GM12878 (cell line): ENCODE data around the gene RAD52. TPM values are rescaled to one million over a fixed set of nuclear protein-coding genes. Genes with fewer than 3 reads are reported as not detected.

ENCODE experiments used
- ATAC-seq: fragments of 200-7000 bp; cut with Tn5 transposase; 3 replicates; pipeline ENCODE4 v1.9.1; 2020; ENCODE audit warnings: mild to moderate bottlenecking, moderate library complexity
- BruUV-seq: library from RNA; stranded (reverse); fragments of 400-500 nt; replicated peaks from 2 replicates; lab custom pipeline; 2021; lab: Mats Ljungman, UMichigan
- CTCF ChIA-PET: fragments of 300-600 bp; sonication (Branson Sonifier 250); formaldehyde crosslinking; extraction: SDS; loops from one replicate; lab custom pipeline; 2021; ENCODE audit warnings: inconsistent platforms; lab: Yijun Ruan, JAX
- POLR2A ChIA-PET: fragments of 350-600 bp; formaldehyde crosslinking; extraction: SDS; loops from one replicate; lab custom pipeline; 2021; ENCODE audit warnings: inconsistent platforms; lab: Charles Lee
- RAD21 ChIA-PET: fragments of 300-600 bp; sonication (Branson Sonifier 250); formaldehyde crosslinking; loops from one replicate; lab custom pipeline; 2023; ENCODE audit warnings: antibody characterized with exemption; ENCODE audit not compliant: unreplicated experiment; lab: Charles Lee
- SMC1A ChIA-PET: fragments of 300-600 bp; sonication (Branson Sonifier 250); formaldehyde crosslinking; loops from one replicate; lab custom pipeline; 2023; ENCODE audit not compliant: unreplicated experiment, uncharacterized antibody; lab: Charles Lee
- DNase-seq: peaks from one replicate; pipeline ENCODE4 v3.0.0-alpha.2; 2011; ENCODE audit warnings: low read depth, low spot score
- FAIRE-seq: peaks from 3 replicates; lab custom pipeline; 2011; peaks lifted over from hg19 to GRCh38; lab: Jason Lieb, UNC
- H2AFZ ChIP-seq: 2 replicates; pipeline ENCODE4 v1.6.0; 2011; ENCODE audit warnings: low read depth, low read length, control low read depth; ENCODE audit not compliant: control insufficient read depth
- H3K27ac ChIP-seq: 2 replicates; pipeline ENCODE4 v1.5.1; 2011; ENCODE audit warnings: control low read depth; ENCODE audit not compliant: control insufficient read depth, insufficient read depth
- H3K27me3 ChIP-seq, 2 experiments: replicated peaks in 1 of 2; 2 replicates each; pipeline versions ENCODE4 v1.6.0 to v1.6.1; 2011; ENCODE audit warnings: low read length in 1 of 2; ENCODE audit not compliant: control insufficient read depth in 2 of 2, insufficient read depth in 2 of 2
- H3K36me3 ChIP-seq, 2 experiments: 2 replicates each; pipeline ENCODE4 v1.5.1; 2011; ENCODE audit warnings: low read length in 1 of 2; ENCODE audit not compliant: control insufficient read depth in 2 of 2, insufficient read depth in 2 of 2
- H3K4me1 ChIP-seq: 2 replicates; pipeline ENCODE4 v1.6.1; 2011; ENCODE audit warnings: mild to moderate bottlenecking, low read length, moderate library complexity, mixed read lengths; ENCODE audit not compliant: control insufficient read depth, insufficient read depth
- H3K4me2 ChIP-seq: 2 replicates; pipeline ENCODE4 v1.6.0; 2011; ENCODE audit warnings: control low read depth; ENCODE audit not compliant: control insufficient read depth, insufficient read depth
- H3K4me3 ChIP-seq: fragments of 200-600 bp; sonication (generic); 2 replicates; pipeline ENCODE4 v1.5.1; 2016
- H3K79me2 ChIP-seq: 2 replicates; pipeline ENCODE4 v1.6.0; 2011; ENCODE audit warnings: low read length; ENCODE audit not compliant: control insufficient read depth, insufficient read depth
- H3K9ac ChIP-seq: 2 replicates; pipeline ENCODE4 v1.8.0; 2011; ENCODE audit warnings: low read length, control low read depth, mixed read lengths; ENCODE audit not compliant: control insufficient read depth, insufficient read depth
- H3K9me3 ChIP-seq: replicated peaks from 3 replicates; pipeline ENCODE4 v1.5.1; 2011; ENCODE audit warnings: mild to moderate bottlenecking, low read length; ENCODE audit not compliant: control insufficient read depth, insufficient read depth
- H4K20me1 ChIP-seq: 2 replicates; pipeline ENCODE4 v1.6.0; 2011; ENCODE audit not compliant: control insufficient read depth, insufficient read depth
- ATF2 ChIP-seq: IDR thresholded peaks from 2 replicates; pipeline ENCODE4 v1.6.1; 2012; ENCODE audit warnings: low read length, inconsistent platforms
- ATF7 ChIP-seq: fragments of 450-650 bp; IDR thresholded peaks from 2 replicates; pipeline ENCODE4 v1.6.1; 2016; ENCODE audit warnings: low read depth, mild to moderate bottlenecking
- ETV6 ChIP-seq, 2 experiments: fragments of 450-650 bp in 1 of 2; IDR thresholded peaks in 1 of 2; conservative IDR thresholded peaks in 1 of 2; 2 replicates each; pipeline ENCODE4 v1.6.1; 2014; ENCODE audit warnings: antibody characterized with exemption in 1 of 2, borderline replicate concordance in 1 of 2, low read depth in 1 of 2, mild to moderate bottlenecking in 1 of 2, moderate library complexity in 1 of 2
- GATAD2B ChIP-seq: fragments of 450-650 bp; conservative IDR thresholded peaks from 2 replicates; pipeline ENCODE4 v1.6.1; 2017; ENCODE audit warnings: low read depth, mild to moderate bottlenecking, moderate library complexity
- MEF2A ChIP-seq: IDR thresholded peaks from 2 replicates; pipeline ENCODE4 v1.6.1; 2011; ENCODE audit warnings: low read depth, mild to moderate bottlenecking, low read length, moderate library complexity; ENCODE audit not compliant: insufficient read depth
- MEF2B ChIP-seq: fragments of 450-650 bp; IDR thresholded peaks from 2 replicates; pipeline ENCODE4 v1.6.1; 2018; ENCODE audit warnings: mild to moderate bottlenecking, moderate library complexity; ENCODE audit not compliant: partially characterized antibody, poor library complexity, severe bottlenecking
- MTA2 ChIP-seq: fragments of 450-650 bp; IDR thresholded peaks from 2 replicates; pipeline ENCODE4 v1.6.1; 2016; ENCODE audit warnings: low read depth, mild to moderate bottlenecking, moderate library complexity
- NR2C2 ChIP-seq: IDR thresholded peaks from 2 replicates; pipeline ENCODE4 v1.6.1; 2011; ENCODE audit warnings: borderline replicate concordance, low read depth; ENCODE audit not compliant: control insufficient read depth, insufficient read length
- PML ChIP-seq: IDR thresholded peaks from 2 replicates; pipeline ENCODE4 v1.6.1; 2012; ENCODE audit warnings: low read length, inconsistent platforms
- RELB ChIP-seq: fragments of 450-650 bp; IDR thresholded peaks from 2 replicates; pipeline ENCODE4 v1.6.1; 2017; ENCODE audit warnings: low read depth, mild to moderate bottlenecking, moderate library complexity
- TCF3 ChIP-seq: IDR thresholded peaks from 2 replicates; pipeline ENCODE4 v1.6.1; 2012; ENCODE audit warnings: low read depth, mild to moderate bottlenecking, low read length, borderline replicate concordance; ENCODE audit not compliant: insufficient read depth
- ZBTB4 ChIP-seq: fragments of 450-650 bp; formaldehyde crosslinking; IDR thresholded peaks from 2 replicates; pipeline ENCODE4 v1.4.0; 2022; ENCODE audit warnings: mild to moderate bottlenecking, moderate library complexity
- ZNF24 ChIP-seq: fragments of 450-650 bp; IDR thresholded peaks from 2 replicates; pipeline ENCODE4 v1.6.1; 2017; ENCODE audit warnings: antibody characterized with exemption, mild to moderate bottlenecking
- in situ Hi-C: fragments of 300-500 bp; cut with MboI; formaldehyde crosslinking; loops from 9 replicates; pipeline ENCODE4 v1.14.3; 2018; ENCODE audit warnings: mixed read lengths
- intact Hi-C: fragments of 100-400 bp; cut with micrococcal nuclease; formaldehyde crosslinking; loops from one replicate; pipeline ENCODE4 v1.14.2; 2022; ENCODE audit not compliant: unreplicated experiment
- polyA plus RNA-seq, 11 experiments: library from polyadenylated mRNA; depleted of rRNA in 4 of 11; unstranded in 6 of 11; stranded (reverse) in 5 of 11; fragments of >200 nt; fragmentation: Nextera tagmentation in 4 of 11; fragmentation: Illumina TruSeq in 1 of 11; extraction: Ambion mirVana in 4 of 11; extraction: Trizol in 1 of 11; gene quantifications; 1 replicate in 1 of 11; 2 replicates in 10 of 11; pipeline versions ENCODE4 v1.2.1 to v1.2.3, GENCODE V29; 2011 to 2016; ENCODE audit warnings: inconsistent platforms in 2 of 11, missing spikeins in 2 of 11, low read depth in 1 of 11
- total RNA-seq, 4 experiments: library from RNA; depleted of rRNA in 3 of 4; stranded (reverse); fragments of >200 nt in 3 of 4; fragmentation: Illumina TruSeq in 1 of 4; extraction: Trizol in 1 of 4; gene quantifications; 2 replicates each; pipeline versions ENCODE4 v1.2.1 to v1.2.3, GENCODE V29; 2013 to 2021

RAD52 gene
- total and polyA plus RNA-seq, 10 of the 15 experiments (the other 5 are each of a cell fraction or from before 2014, with no cell fraction given): 2.0 to 15.7 (median 8.9) TPM

- TF ChIP-seq ETV6 (conservative IDR thresholded peaks at IDR 0.05 in 1 of 2, IDR thresholded peaks at IDR 0.05 in 1 of 2; ENCODE audit: borderline replicate concordance in 1 of 2, low read depth in 1 of 2) (no peak), TCF3 (no peak), ZNF24 (peak; percentile 29; the same call in 1 of the 2 replicates), MEF2A (no peak), MTA2 (peak; percentile 37; the same call in 1 of the 2 replicates), RELB (0 out of 2 replicates have a peak, but pooled peaks have one; percentile 12), ATF7 (0 out of 2 replicates have a peak, but pooled peaks have one; percentile 16), GATAD2B (no peak), ATF2 (no peak)
Observed at GRCh38 chr12:946631-947030, 2.9 kb downstream of the RAD52 start (continued).

- TF ChIP-seq MEF2B: peak; percentile 83
- no peak for TF ChIP-seq PML
- no peak for TF ChIP-seq NR2C2
- no peak for TF ChIP-seq ETV6 (conservative IDR thresholded peaks at IDR 0.05 in 1 of 2, IDR thresholded peaks at IDR 0.05 in 1 of 2; ENCODE audit: borderline replicate concordance in 1 of 2, low read depth in 1 of 2)
- no peak for TF ChIP-seq ZBTB4 (CRISPR knock-in tag)
- no peak for ATAC-seq
- ChIA-PET CTCF (interaction anchor here (0.8 to 4.3 kb wide), 9 partner anchors 9 to 637 kb away, joined by 3 to 25 read pairs (median 6); no protein-coding TSS in a partner anchor), RAD21 (interaction anchor here (0.7 to 1.8 kb wide), 14 partner anchors 13 to 376 kb away, joined by 3 to 11 read pairs (median 3); partner anchors contain the start of gene WNK1), POLR2A (no interaction called here), SMC1A (interaction anchor here (0.6 to 2.3 kb wide), 21 partner anchors 9 to 493 kb away, joined by 3 to 7 read pairs (median 4); no protein-coding TSS in a partner anchor)
- intact Hi-C loops (loop anchor here (5.0 kb wide), 1 partner anchor 124 kb away; no protein-coding TSS in a partner anchor), in situ Hi-C loops (loop anchor here (5.0 kb wide), 1 partner anchor 369 kb away; no protein-coding TSS in a partner anchor)
- H3K27ac ChIP-seq: peak overlapping the region; percentile 27; the same call in 1 of the 2 replicates
- H3K36me3 ChIP-seq: no peaks in the 10 kb centered on the region
- no peaks in the 10 kb centered on the region for H4K20me1 ChIP-seq
- no peaks in the 10 kb centered on the region for H3K9me3 ChIP-seq
- no peak overlapping the region for H3K9ac ChIP-seq
- no peak for FAIRE-seq
- H3K27me3 ChIP-seq: no peaks in the 10 kb centered on the region
- 0 out of 2 replicates have a peak overlapping the region, but pooled peaks have one; percentile 22 for H3K4me3 ChIP-seq
- H3K4me2 ChIP-seq: peak overlapping the region; percentile 36; the same call in 1 of the 2 replicates
- peaks cover 35% of the 10 kb centered on the region for H3K79me2 ChIP-seq
- peaks cover 6% of the 10 kb centered on the region for H3K4me1 ChIP-seq
- no TSS peak for BruUV-seq
- peak; percentile 15 for DNase-seq
- no peak overlapping the region for H2AFZ ChIP-seq
Observed at GRCh38 chr12:946212-946611, 3.3 kb downstream of the RAD52 start.
